D721Med (cell line): ENCODE measurements around the gene USH2A.

ENCODE experiments used
- DNase-seq: peaks from one replicate; pipeline ENCODE4 v3.0.0; 2011; ENCODE audit warnings: low spot score; ENCODE audit not compliant: insufficient read length
- FAIRE-seq: peaks from 2 replicates; lab custom pipeline; 2011; peaks lifted over from hg19 to GRCh38; lab: Jason Lieb, UNC
- CTCF ChIP-seq: IDR thresholded peaks from 2 replicates; pipeline ENCODE4 v1.5.1; 2012; ENCODE audit warnings: mild to moderate bottlenecking, control low read depth; ENCODE audit not compliant: insufficient read depth; ENCODE audit errors: missing control alignments

Gene USH2A

DNA sequence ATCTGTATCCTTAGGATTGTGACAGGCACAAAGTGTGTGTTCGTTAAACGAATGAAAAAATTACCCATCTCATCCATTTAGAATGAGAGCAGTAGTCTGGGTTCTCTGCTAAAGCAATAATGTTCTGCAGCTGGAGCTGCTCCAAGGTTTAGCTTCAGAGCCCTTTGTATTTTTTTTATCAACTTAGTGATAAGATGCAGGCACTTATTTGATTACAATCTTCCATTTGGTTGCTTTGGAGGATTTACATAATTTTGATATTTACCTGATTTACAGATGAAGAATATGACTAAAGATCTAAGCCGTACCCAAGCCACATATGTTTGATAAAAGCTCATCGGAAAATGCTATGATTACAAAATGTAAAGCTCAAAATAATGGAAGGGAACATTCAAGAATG is 654.9 kb downstream of the USH2A start:
- DNase-seq (no peak), FAIRE-seq (no peak)
- TF ChIP-seq CTCF = no peak

DNA sequence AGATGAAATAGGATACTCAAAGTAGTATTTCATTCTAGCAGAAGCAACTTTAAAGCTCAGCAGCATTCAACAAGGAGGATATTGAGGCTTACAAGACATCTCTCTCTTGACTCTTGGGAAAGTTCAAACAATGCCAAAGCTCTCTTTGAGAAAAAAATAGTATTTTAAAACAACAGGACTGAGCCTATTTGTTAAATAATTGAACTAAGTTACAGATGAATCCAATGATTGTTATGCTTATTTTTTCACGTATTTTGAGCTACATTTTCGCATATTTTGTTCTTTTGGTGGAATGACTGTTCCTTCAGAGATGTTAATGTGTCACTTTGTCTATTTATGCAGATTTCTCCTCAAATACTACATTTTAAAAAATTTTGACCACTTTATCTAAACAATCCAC is 655.5 kb downstream of the USH2A start:
- DNase-seq = no peak
- FAIRE-seq = no peak
- no peak for TF ChIP-seq CTCF

DNA sequence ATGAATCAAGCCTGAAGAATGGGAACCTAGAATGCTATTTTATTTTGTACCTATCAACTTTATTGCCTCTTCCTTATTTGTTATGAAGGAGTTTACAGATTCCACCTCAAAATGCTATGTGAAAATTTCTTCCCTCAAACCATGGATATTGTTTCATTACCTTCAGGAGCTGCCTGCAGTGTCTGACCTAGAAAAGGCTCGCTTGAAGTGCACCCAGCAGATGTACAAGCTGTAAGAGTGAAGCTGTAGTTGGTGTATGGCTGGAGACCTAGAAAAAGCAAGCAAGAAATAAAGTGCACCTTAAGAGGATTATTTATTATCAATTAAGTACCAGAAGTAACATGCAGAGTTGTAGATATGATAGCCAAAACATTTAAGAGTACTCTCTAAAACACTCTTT is 656.7 kb downstream of the USH2A start:
- DNase-seq (no peak), FAIRE-seq (no peak)
- TF ChIP-seq CTCF = no peak

GRCh38 chr1:215765833-215766232 is 657.4 kb downstream of the USH2A start:
- no peak for FAIRE-seq
- no peak for TF ChIP-seq CTCF

GRCh38 chr1:215761446-215761845 is 661.8 kb downstream of the USH2A start:
- FAIRE-seq (no peak), DNase-seq (no peak)
- no peak for TF ChIP-seq CTCF

More at GRCh38 chr1:215765833-215766232, 657.4 kb downstream of the USH2A start:
- no peak for DNase-seq

DNA sequence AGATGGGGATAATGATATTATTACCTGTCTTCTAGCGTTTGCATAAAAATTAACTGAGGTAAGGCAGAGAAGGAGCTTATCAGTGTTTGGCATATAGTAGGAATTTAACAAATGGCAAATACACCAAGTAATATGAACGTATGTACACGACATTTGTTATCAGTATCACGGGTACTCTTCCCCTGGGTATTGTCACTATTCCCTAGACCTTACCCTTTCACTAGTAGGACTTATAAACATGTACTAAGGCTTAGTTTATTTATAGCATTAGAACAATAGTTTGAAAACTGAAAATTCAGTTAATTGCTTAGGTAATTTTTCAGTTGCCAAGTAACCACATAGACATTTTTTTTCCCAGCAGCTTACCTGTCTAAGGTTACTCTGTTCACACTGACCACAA is 669.1 kb downstream of the USH2A start:
- no peak for TF ChIP-seq CTCF
- FAIRE-seq = peak; percentile 56
- no peak for DNase-seq

DNA sequence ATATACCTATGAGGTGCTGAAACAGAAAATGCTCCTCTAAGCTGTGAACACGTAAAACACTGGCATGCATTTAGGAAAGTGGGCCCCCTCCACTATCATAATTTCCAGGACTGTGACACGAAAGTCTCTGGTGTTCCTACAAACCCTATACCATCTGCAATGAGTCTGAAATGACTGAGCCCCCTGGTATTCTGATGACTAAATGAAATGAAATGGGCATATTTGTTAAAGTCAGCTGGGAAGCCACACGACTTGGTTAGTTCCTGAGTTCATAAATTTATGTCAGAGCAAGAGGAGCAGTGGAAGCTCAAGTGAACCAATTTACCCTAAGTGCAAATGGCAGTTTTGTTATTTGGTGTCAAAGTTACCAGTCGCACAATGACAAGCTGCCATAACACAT is 673.8 kb downstream of the USH2A start:
- DNase-seq (no peak), FAIRE-seq (no peak)

More for the DNA sequence above, 673.8 kb downstream of the USH2A start:
- TF ChIP-seq CTCF = no peak
